ENCODE measurements around the gene PXDN. TPM values are rescaled to one million over a fixed set of nuclear protein-coding genes. Genes with fewer than 3 reads are reported as not detected.
"Not testable (repeated sequence)": the region's sequence is repeated elsewhere in the genome, so short reads cannot be mapped to it uniquely, and the experiment has no call there.

Gene PXDN
- total and polyA plus RNA-seq, 8 donors, result 2.0 to 21.1 (median 4.2) TPM

DNA sequence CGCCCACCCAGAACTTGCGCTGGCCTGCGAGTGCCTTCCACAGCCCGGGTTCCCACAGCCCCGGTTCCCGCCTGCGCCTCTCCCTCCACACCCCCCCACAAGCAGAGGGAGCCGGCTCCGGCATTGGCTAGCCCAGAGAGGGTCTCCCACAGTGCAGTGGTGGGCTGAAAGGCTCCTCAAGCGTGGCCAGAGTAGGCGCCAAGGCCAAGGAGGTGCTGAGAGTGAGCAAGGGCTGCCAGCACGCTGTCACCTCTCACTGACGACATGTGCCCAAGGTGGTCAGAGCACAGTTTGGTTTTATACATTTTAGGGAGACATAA lies 15.3 kb upstream of the PXDN start:
- Histone ChIP-seq H3K27ac (no peak overlapping the region), H3K27me3 (no peaks in the 10 kb centered on the region), H3K4me3 (no peak overlapping the region), H3K4me1 (no peaks in the 10 kb centered on the region), H3K9me3 (no peaks in the 10 kb centered on the region), H3K36me3 (no peaks in the 10 kb centered on the region)
- FAIRE-seq (no peak), ATAC-seq (no peak), DNase-seq (no peak)
- intact Hi-C loops (cut with DNase I), result no loop called here
- TF ChIP-seq, protein P1, sequence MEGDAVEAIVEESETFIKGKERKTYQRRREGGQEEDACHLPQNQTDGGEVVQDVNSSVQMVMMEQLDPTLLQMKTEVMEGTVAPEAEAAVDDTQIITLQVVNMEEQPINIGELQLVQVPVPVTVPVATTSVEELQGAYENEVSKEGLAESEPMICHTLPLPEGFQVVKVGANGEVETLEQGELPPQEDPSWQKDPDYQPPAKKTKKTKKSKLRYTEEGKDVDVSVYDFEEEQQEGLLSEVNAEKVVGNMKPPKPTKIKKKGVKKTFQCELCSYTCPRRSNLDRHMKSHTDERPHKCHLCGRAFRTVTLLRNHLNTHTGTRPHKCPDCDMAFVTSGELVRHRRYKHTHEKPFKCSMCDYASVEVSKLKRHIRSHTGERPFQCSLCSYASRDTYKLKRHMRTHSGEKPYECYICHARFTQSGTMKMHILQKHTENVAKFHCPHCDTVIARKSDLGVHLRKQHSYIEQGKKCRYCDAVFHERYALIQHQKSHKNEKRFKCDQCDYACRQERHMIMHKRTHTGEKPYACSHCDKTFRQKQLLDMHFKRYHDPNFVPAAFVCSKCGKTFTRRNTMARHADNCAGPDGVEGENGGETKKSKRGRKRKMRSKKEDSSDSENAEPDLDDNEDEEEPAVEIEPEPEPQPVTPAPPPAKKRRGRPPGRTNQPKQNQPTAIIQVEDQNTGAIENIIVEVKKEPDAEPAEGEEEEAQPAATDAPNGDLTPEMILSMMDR (IDR thresholded peaks at IDR 0.05), result no peak
- 82 to 91% methylated on average over 10 to 13 of the region's 13 CpGs for WGBS, 2 donors

DNA sequence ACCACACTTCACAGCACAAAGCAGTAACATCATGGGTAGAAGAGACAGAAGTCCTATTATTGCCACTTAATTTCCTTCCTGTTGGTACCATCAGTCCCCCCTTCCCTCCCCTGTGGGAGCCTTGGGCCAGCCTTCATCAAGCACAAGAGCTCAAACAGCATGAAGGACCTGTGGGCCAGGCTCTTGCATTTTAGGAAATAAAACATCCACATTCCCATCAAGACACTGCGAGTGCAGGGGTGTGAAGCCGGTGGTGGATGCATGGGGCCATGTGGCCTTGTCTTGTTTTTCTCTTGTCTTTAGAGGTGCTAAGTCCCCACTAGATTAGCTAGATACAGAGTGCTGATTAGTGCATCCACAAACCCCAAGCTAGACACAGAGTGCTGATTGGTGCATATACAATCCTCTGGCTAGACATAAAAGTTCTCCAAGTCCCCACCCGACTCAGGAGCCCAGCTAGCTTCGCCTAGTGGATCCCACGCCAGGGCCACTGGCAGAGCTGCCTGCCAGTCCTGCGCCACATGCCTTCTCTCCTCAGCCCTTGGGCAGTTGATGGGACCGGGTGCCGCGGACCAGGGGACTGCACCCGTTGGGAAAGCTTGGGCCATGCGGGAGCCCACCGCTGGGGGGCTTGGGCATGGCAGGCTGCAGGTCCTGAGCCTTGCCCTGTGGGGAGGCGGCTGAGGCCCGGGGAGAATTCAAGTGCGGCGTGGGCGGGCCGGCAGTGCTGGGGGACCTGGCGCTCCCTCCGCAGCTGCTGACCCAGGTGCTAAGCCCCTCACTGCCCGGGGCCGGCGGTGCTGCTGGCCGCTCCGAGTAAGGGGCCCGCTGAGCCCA lies 14.7 kb upstream of the PXDN start:
- intact Hi-C loops (cut with DNase I), result no loop called here
- Histone ChIP-seq H3K36me3 (no peaks in the 10 kb centered on the region), H3K9me3 (no peaks in the 10 kb centered on the region), H3K4me3 (no peak overlapping the region), H3K27ac (no peak overlapping the region), H3K4me1 (no peaks in the 10 kb centered on the region), H3K27me3 (no peaks in the 10 kb centered on the region)
- WGBS, 2 donors, result 90 to 92% methylated on average over 19 to 26 of the region's 26 CpGs
- DNase-seq (peak in 2 of 6 donors; percentile 52), FAIRE-seq (no peak), ATAC-seq (no peak)
- TF ChIP-seq, protein P1 (IDR thresholded peaks at IDR 0.05), result no peak

DNA sequence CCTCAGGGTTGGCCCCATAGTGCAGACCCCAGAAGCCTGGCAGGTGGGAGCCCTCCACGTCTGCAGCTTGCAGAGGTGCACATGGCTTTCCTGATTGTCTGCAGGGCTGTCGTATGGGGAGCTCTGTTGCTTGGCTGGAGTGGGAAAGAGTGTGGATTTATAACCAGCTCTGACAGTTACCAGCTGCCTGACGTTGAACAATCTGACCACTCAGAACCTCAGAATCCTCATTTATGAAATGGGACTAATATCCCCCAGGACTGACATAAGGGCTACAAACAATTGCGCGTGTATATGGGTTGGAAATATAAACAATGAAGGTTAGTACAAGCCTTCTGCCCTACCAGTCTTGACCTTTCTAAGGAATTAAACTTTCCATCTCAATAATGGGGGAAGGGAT lies 13.9 kb upstream of the PXDN start:
- peak in 1 of 6 donors; percentile 36 for DNase-seq
- intact Hi-C loops (cut with DNase I), result no loop called here
- 77 to 83% methylated on average over 5 of the region's 5 CpGs for WGBS, 2 donors
- no peak for ATAC-seq
- Histone ChIP-seq H3K4me1 (no peaks in the 10 kb centered on the region), H3K27me3 (no peaks in the 10 kb centered on the region), H3K9me3 (no peaks in the 10 kb centered on the region), H3K4me3 (no peak overlapping the region), H3K36me3 (no peaks in the 10 kb centered on the region), H3K27ac (no peak overlapping the region)
- no peak for FAIRE-seq
- TF ChIP-seq, protein P1 (IDR thresholded peaks at IDR 0.05), result no peak

DNA sequence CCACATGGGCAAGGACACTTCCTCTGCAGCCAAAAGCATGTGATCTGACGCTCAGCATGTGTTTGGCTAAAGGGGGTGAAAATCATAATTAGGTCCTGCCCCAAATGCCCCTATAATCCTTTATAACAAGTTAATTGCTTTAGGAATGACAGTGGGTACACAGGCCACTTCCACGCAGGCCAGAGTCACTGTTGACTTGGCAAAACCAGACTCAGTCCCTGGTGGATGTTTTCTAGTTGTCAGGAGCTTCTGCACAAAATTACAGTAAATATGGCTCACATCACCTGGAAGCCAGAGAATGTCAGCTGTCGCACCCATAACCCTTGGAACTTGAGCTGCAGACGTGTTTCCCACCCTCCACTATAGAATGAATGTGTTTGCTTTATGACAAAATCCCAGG lies 13.3 kb upstream of the PXDN start:
- TF ChIP-seq, protein P1 (IDR thresholded peaks at IDR 0.05), result no peak
- no peaks in the 10 kb centered on the region for H3K36me3 ChIP-seq
- 77 to 85% methylated on average over 4 of the region's 4 CpGs for WGBS, 2 donors
- no peaks in the 10 kb centered on the region for H3K4me1 ChIP-seq
- H3K4me3 ChIP-seq, result no peak overlapping the region
- ATAC-seq, result no peak
- no peak for DNase-seq
- H3K9me3 ChIP-seq, result no peaks in the 10 kb centered on the region
- no peak for FAIRE-seq
- H3K27me3 ChIP-seq, result no peaks in the 10 kb centered on the region
- no peak overlapping the region for H3K27ac ChIP-seq
- intact Hi-C loops (cut with DNase I), result no loop called here

DNA sequence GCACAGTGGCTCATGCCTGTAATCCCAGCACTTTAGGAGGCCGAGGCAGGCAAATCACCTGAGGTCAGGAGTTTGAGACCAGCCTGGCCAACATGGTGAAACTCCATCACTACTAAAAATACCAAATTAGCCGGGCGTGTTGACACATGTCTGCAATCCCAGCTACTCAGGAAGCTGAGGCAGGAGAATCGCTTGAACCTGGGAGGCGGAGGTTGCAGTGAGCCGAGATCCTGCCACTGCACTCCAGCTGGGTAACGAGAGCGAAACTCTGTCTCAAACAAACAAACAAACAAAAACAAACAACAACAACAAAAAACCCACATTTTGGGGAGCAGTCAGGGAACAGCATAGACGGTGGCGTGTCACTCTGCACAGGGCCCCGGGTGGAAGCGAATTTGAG lies 12.8 kb upstream of the PXDN start:
- H3K36me3 ChIP-seq; ATAC-seq; H3K9me3 ChIP-seq; H3K4me3 ChIP-seq; FAIRE-seq; intact Hi-C loops (cut with DNase I); H3K4me1 ChIP-seq; DNase-seq; H3K27ac ChIP-seq; H3K27me3 ChIP-seq: not testable (repeated sequence)
- WGBS, 2 donors, result 82 to 89% methylated on average over 12 of the region's 12 CpGs
